ENCODE data around the gene NPW.

NPW gene

DNA sequence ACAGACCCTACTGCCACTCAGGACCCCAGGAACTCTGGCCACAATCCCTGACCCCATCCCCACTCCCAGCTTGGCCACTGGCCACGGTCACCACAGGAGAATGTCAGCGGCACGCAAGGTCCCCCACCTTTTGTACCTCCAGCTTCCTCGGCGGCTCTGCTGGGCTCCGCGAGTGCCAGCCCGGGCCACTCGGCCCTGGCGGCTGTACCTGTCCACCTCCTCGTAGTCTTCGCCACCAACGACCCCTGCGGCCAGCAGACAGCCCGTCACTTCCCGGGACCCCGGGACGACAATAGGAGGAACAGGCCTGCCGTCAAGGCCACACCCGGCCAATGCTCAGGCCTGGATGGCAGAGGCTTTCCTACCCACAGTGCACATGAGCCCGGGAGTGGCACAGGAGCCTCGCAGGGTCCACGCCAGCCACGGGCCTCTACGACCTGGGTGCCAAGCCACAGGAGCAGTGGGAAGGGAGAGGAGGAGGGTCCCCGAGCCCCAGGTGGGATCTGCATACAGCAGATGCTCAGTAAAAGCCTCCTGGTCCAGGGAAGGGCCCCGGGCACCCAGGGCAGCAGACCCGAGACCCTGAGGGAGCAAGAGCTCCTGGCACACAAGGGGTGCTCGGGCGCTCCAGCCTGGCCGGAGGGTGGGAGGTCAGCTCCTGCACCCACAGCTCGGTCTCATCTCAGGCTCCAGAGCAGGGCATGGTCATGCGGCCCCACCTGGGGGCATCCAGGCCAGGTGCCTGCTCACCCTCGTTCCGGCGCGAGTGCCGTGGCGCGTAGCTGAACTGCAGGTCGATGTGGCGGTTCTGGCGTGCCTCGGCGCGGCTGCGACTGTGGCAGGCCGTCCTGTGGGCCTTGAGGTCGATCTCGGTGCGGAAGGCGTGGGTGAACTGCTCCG, 17.9 kb upstream of the NPW start:
- DNase-seq (ENCODE audit: low spot score in 2 of 2): no peak
- in situ Hi-C loops (cut with MboI; ENCODE audit: low sequenced_read_pairs): no loop called here
- Histone ChIP-seq H3K27me3 (ENCODE audit: low read depth) (no peaks in the 10 kb centered on the region), H3K4me3 (no peak overlapping the region), H3K36me3 (replicated peaks) (peaks cover 71% of the 10 kb centered on the region), H3K9me3 (no peaks in the 10 kb centered on the region), H3K4me1 (peaks cover 5% of the 10 kb centered on the region)

DNA sequence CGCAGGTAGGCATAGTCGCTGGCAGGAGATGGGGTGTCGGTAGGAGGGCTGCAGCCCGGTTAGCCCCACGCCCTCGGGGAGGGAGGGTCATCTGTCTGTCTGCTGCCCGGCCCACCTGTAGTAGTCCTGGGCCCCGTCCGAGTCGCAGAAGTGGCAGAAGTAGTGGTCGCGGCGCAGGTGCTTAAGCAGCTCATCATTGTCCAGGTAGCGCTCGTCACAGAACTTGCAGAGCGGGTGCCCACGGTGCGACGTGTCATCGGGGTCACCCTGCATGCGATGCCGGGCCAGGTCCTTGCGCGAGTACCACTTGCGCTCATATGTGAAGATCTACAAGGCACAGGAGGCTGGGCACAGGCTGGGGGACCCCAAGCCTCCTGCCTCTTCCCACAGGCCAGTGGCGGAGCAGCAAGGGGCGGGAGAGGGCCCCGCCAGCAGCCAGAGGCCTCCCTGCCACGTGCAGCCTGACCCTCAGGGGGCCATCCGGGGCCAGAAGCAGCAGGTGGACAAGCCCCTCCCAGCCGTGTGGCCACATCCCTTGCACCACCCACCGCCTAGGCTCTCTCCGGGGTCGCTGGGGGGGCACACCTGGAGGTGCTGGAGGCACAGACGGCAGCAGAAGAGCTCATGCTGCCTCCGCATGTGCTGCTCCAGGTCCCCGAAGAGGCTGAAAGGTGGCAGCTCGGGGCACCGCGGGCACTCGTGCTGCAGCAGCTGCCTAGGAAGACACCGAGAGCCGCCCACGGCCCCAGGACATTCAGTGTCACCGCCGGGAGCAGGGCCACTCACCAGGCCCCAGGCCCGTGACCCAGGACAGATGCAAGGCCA, 17.0 kb upstream of the NPW start:
- Histone ChIP-seq H3K4me1 (peaks cover 11% of the 10 kb centered on the region), H3K27me3 (ENCODE audit: low read depth) (no peaks in the 10 kb centered on the region), H3K4me3 (no peak overlapping the region), H3K9me3 (no peaks in the 10 kb centered on the region), H3K36me3 (replicated peaks) (peaks cover 67% of the 10 kb centered on the region)
- no peak for DNase-seq (ENCODE audit: low spot score in 2 of 2)
- in situ Hi-C loops (cut with MboI; ENCODE audit: low sequenced_read_pairs): no loop called here

DNA sequence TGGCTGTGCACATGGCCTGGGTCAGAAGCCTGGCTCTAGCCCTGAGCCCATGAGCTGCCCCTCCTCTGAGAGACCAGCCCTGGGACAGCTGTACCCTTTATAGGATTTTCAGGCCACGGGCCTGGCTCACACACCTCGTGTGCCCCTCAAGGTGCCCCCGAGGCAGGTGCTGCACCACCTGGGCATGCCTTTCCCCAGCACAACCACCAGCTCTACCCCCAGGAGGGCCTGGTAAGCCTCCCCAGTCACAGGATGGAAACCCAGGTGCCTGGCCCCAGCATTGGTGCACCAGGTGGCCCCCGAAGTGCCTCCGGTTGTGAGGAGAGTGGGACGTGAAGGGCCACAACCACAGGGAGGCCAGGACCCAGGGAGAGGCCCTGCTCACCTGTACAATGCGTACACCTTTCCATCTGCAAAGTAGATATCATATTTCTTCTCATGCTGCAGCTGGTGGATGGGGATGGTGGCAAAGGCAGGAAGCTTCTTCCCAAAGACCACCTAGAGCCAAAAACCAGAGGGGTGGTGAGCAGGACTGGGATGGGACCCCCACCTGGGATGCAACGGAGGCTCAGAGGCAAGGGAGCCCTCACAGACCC, 16.3 kb upstream of the NPW start:
- H3K27me3 ChIP-seq (ENCODE audit: low read depth): no peaks in the 10 kb centered on the region
- H3K9me3 ChIP-seq: no peaks in the 10 kb centered on the region
- no peak overlapping the region for H3K4me3 ChIP-seq
- H3K36me3 ChIP-seq (replicated peaks): peaks cover 69% of the 10 kb centered on the region
- peaks cover 18% of the 10 kb centered on the region for H3K4me1 ChIP-seq
- DNase-seq (ENCODE audit: low spot score in 2 of 2): no peak
- in situ Hi-C loops (cut with MboI; ENCODE audit: low sequenced_read_pairs): no loop called here

DNA sequence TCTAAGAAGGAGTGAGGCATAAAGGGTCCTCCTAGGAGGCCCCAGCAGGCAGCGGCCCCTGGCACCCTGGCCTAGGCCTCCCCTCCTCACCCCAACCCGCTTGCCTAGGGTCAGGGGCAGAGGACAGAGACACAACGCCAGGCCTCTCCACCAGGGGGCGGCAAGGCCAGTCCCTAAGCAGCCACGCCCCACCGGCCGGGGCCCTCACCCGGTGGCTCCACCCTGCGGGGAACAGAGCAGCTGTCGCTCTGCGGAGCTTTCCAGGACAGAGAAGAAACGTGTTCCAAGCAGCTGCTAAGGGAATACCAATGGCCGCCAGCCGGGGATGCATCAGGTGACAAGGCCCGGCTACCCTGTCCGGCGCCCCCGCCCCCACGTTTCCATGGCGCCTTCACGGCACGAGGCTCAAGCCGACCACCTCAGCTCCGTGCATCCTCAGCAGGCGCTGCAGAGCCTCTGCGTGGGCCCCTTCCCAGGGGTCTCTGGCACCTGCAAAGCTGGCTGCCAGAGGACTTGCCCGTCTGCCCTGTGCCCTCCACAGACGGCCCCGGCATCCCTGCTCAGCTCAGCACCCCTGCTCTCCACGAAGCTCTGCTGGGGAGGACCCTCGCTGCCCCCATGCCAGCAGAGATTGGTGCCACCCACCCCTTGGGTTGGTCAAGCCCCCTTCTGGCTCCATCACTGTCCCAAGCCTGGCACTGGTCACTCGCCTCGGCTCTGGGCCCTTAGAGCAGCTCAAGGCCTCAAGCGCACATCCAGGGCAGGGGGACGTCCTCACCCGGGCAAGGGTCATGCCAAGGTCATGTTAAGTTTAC, 15.6 kb upstream of the NPW start:
- peaks cover 21% of the 10 kb centered on the region for H3K4me1 ChIP-seq
- H3K4me3 ChIP-seq: no peak overlapping the region; the same call in 1 of the 2 replicates
- in situ Hi-C loops (cut with MboI; ENCODE audit: low sequenced_read_pairs): no loop called here
- H3K9me3 ChIP-seq: no peaks in the 10 kb centered on the region
- DNase-seq (ENCODE audit: low spot score in 2 of 2): peak; percentile 90 to 98
- H3K36me3 ChIP-seq (replicated peaks): peaks cover 64% of the 10 kb centered on the region
- no peaks in the 10 kb centered on the region for H3K27me3 ChIP-seq (ENCODE audit: low read depth)

DNA sequence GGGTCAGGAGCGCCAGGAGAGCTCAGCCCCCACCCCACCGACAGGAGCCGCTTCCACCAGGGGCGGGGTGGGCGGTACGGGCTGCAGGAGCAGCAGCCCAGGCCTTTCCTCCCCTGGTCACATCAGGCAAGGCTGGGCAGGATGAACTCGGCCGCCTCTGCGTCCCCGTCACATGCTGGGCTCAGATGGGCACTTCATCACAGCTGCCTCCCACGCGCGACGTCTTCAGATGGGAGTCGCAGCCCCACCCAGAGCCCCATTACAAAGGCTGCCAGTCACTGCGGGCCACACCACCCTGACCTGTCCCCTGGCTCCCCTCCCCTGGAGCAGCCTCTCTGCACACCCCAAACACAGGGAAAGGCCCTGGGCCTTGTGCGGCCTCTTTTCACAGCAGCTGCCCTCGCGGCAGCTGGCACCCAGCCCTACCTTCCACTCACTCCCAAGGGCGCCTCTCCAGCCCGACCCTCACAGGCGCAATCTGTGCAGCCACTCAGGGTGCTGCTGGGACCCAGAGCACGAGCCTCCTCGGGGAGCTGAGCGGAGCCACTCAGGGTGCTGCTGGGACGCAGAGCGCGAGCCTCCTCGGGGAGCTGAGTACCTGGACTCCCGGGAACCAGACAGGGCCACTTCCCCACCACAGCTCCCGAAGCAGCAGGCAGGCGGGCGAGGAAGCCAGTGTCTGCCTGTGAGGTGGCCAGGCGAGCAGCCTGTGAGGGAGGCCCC, 14.6 kb upstream of the NPW start:
- DNase-seq (ENCODE audit: low spot score in 2 of 2): no peak

DNA sequence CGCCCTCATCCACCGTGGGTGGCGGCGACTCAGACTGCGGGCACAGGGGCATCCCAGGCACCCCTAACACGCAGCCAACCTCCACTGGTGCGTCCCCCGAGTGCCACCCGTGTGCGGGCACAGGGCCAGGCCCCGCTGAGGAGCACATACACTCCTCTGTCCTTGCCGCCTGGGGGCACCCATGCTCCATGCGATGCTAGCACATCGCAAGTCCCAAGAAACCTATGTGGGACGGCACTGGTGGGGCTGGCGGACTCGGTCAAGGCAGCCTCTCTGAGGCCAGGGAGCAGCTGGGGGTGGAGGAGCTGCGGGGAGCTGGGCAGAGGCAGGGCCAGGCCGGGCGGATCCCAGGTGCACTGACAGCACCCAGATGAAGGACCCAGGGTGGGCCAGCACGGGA, 13.9 kb upstream of the NPW start:
- Histone ChIP-seq H3K4me3 (no peak overlapping the region), H3K27me3 (ENCODE audit: low read depth) (no peaks in the 10 kb centered on the region), H3K9me3 (no peaks in the 10 kb centered on the region), H3K36me3 (replicated peaks) (peaks cover 53% of the 10 kb centered on the region), H3K4me1 (peaks cover 25% of the 10 kb centered on the region)
- DNase-seq (ENCODE audit: low spot score in 2 of 2): no peak
- in situ Hi-C loops (cut with MboI; ENCODE audit: low sequenced_read_pairs): no loop called here

More for the DNA sequence above, 14.6 kb upstream of the NPW start:
- peaks cover 55% of the 10 kb centered on the region for H3K36me3 ChIP-seq (replicated peaks)
- H3K9me3 ChIP-seq: no peaks in the 10 kb centered on the region
- H3K27me3 ChIP-seq (ENCODE audit: low read depth): no peaks in the 10 kb centered on the region
- no peak overlapping the region for H3K4me3 ChIP-seq
- peaks cover 21% of the 10 kb centered on the region for H3K4me1 ChIP-seq
- in situ Hi-C loops (cut with MboI; ENCODE audit: low sequenced_read_pairs): no loop called here

DNA sequence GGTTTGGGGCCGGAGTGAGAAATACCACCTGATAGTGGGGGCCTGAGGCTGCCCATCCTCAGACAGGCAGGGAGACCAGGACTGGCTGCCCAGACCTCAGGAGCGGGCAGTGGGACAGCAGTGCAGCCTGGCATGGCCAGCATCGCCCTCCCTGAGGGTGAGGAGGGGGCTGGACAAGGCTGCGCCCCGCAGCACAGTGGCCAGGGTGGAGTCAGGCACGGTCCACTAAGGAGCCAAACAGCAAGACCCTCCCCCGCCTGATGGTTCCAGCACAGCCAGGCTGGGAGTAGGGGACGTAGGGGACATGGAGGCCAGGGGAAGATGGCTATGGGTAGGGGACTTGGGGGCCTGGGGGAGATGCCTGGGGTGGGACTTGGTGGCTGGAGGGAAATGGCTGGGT, 13.3 kb upstream of the NPW start:
- Histone ChIP-seq H3K4me3 (no peak overlapping the region), H3K4me1 (peaks cover 26% of the 10 kb centered on the region), H3K36me3 (replicated peaks) (peaks cover 49% of the 10 kb centered on the region), H3K9me3 (no peaks in the 10 kb centered on the region), H3K27me3 (ENCODE audit: low read depth) (no peaks in the 10 kb centered on the region)
- in situ Hi-C loops (cut with MboI; ENCODE audit: low sequenced_read_pairs): no loop called here
- DNase-seq (ENCODE audit: low spot score in 2 of 2): no peak

DNA sequence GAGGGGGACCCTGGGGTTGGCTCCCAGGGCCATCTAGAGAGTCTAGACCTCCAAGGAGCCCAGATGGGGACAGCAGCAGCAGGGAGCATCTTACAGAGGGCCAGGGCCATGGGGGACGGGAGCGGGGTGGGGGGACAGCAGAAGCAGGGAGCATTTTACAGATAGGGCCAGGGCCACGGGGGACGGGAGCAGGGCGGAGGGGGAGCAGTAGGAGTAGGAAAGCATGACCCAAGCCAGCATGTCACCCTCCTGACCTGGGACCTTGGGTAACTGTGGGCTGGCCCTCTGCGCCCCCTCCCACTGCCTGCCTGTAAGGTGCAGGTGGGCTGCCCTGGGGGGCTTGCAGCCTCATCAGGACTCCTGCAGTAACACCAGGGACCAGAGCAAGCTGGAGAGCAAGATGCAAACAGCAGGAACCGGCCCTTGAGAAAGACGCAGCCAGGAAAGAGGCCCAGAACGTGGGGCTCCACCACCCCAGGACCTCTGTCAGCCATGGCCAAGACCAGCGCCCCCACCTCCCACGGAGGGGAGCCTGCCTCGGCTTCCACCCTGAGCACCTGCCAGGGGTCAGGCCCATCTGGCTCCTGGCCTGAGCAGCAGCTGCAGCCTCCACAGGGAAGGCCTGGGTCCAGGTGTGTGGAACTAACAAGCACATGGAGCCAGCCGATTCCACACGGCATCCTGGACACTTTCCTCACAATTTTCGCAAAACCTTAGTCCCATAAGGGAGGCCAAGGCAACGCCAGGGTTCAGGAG, 12.3 kb upstream of the NPW start:
- H3K9me3 ChIP-seq: no peaks in the 10 kb centered on the region
- H3K36me3 ChIP-seq (replicated peaks): peaks cover 39% of the 10 kb centered on the region
- DNase-seq (ENCODE audit: low spot score in 2 of 2): no peak
- peak overlapping the region; percentile 78 for H3K4me3 ChIP-seq
- in situ Hi-C loops (cut with MboI; ENCODE audit: low sequenced_read_pairs): no loop called here
- no peaks in the 10 kb centered on the region for H3K27me3 ChIP-seq (ENCODE audit: low read depth)
- H3K4me1 ChIP-seq: peaks cover 26% of the 10 kb centered on the region

DNA sequence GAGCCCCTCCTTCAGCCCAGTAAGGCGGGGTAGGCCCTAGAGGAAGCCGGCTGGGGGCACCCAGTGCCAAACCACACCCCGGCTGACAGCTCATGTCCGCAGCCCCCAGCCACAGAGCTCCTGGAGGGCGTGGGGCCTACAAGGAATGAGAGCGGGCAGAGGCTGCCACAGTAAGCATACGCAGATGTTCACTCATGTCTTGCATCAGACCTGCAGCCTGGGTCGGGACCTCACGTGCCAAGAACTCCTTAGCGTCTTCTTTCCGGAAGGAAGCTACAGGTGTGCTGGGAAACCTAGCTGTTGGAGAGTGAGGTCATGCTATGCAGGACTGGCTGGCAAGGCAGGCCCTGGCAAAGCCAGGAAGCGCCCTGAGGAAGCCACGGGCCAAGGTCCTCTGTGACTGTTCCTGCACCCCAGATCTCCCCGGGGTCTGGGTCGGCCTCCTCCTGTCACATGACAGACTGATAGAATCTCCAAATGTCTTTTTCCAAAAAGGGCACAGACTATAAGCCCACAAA, 11.5 kb upstream of the NPW start:
- no peaks in the 10 kb centered on the region for H3K27me3 ChIP-seq (ENCODE audit: low read depth)
- no peak for DNase-seq (ENCODE audit: low spot score in 2 of 2)
- no peaks in the 10 kb centered on the region for H3K9me3 ChIP-seq
- H3K4me3 ChIP-seq: peak overlapping the region; percentile 78
- H3K4me1 ChIP-seq: peaks cover 26% of the 10 kb centered on the region
- peaks cover 31% of the 10 kb centered on the region for H3K36me3 ChIP-seq (replicated peaks)
- in situ Hi-C loops (cut with MboI; ENCODE audit: low sequenced_read_pairs): no loop called here

DNA sequence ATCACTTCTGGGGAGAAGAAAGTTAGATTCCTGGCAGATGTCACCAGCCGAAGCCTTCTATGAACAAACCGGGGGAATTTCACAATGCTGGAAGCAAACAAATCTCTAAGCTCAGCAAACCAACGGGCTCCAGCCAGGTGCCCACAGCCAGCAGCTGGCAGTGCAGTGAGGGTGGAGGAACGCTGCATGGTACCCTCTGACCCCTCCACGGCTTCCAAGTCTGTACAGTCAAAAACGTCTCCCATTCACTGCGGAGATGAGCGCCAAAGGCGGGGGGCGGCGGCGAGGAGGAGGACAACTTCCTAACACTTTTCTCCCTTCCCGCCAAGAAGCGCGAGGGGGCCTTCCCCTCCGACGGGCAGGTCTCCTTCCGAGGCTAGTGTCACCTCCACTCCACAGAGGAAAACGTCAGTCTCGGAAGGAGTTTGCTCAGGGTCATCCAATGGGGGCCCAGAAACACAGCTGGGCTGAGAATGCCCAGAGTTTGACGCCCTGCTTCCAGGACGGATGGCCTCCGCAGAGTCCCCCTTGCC, 10.9 kb upstream of the NPW start:
- Histone ChIP-seq H3K9me3 (no peaks in the 10 kb centered on the region), H3K4me1 (peaks cover 26% of the 10 kb centered on the region), H3K27me3 (ENCODE audit: low read depth) (no peaks in the 10 kb centered on the region), H3K4me3 (peak overlapping the region; percentile 78), H3K36me3 (replicated peaks) (peaks cover 26% of the 10 kb centered on the region)
- DNase-seq (ENCODE audit: low spot score in 2 of 2): peak in 1 of 2 experiments; percentile 66
- in situ Hi-C loops (cut with MboI; ENCODE audit: low sequenced_read_pairs): no loop called here

DNA sequence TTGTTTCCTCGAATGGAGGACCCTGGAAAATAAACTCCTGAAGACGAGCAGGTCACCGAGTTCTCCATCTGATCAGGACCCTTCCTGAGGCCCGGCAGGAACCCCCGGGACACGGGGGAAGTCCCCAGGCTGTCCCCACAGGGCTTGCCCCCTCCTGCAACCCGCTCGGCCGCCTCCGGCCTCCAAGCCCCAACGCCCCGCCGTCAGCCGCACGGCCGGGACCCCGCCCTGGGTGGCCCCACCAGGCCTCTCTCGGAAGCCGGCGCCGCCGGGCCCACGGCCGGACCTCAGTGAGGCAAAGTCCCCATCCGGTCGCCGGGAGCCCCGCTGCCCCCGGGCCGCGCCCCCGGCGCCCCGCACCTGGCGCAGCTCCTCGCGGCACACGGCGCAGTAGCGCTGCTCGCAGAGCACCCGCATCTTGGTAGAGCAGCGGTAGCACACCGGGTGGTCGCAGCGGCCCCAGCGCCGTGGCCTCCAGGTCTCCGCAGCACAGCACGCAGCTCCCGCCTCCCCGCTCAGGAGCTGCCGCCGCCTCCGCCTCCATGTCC, 10.3 kb upstream of the NPW start:
- in situ Hi-C loops (cut with MboI; ENCODE audit: low sequenced_read_pairs): no loop called here
- Histone ChIP-seq H3K4me1 (peaks cover 23% of the 10 kb centered on the region), H3K4me3 (peak overlapping the region; percentile 78), H3K36me3 (replicated peaks) (peaks cover 26% of the 10 kb centered on the region), H3K9me3 (no peaks in the 10 kb centered on the region), H3K27me3 (ENCODE audit: low read depth) (no peaks in the 10 kb centered on the region)
- no peak for DNase-seq (ENCODE audit: low spot score in 2 of 2)

Measured in HAP-1 (cell line).